Measurements from ENCODE around the gene USP46.

DNA sequence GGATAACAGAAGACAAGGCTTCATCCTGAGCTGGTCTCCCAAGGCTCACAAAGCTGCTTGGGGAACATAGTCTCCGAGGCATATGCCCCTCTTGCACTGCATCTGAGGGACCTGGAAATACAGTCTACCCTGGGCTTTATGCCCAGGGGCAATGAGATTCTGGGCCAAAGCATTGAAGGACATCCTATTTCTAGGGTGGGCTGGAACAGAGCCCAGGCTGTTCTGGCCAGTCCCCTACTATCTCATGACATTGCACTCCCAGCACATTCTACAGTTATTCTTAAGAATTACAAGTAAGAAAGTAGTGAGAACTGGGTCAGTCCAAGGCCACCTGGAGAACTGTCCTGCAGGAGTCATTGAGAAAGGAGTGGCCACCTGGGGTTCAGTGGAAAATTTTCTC is 107.6 kb downstream of the USP46 start:
- TF ChIP-seq NFE2L1 (CRISPR knock-in tag; IDR thresholded peaks at IDR 0.05): no peak
- TF ChIP-seq, protein P1, sequence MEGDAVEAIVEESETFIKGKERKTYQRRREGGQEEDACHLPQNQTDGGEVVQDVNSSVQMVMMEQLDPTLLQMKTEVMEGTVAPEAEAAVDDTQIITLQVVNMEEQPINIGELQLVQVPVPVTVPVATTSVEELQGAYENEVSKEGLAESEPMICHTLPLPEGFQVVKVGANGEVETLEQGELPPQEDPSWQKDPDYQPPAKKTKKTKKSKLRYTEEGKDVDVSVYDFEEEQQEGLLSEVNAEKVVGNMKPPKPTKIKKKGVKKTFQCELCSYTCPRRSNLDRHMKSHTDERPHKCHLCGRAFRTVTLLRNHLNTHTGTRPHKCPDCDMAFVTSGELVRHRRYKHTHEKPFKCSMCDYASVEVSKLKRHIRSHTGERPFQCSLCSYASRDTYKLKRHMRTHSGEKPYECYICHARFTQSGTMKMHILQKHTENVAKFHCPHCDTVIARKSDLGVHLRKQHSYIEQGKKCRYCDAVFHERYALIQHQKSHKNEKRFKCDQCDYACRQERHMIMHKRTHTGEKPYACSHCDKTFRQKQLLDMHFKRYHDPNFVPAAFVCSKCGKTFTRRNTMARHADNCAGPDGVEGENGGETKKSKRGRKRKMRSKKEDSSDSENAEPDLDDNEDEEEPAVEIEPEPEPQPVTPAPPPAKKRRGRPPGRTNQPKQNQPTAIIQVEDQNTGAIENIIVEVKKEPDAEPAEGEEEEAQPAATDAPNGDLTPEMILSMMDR (IDR thresholded peaks at IDR 0.05): no peak
